Heart right ventricle (tissue), 16 donors: Measurements from ENCODE around the gene NLRP13. TPM values are rescaled to one million over a fixed set of nuclear protein-coding genes. Genes with fewer than 3 reads are reported as not detected.

ENCODE experiments used
- ATAC-seq, 8 donors: fragments of 200-7000 bp; cut with Tn5 transposase; one replicate each; pipeline ENCODE4 v1.9.1; 2020; ENCODE audit warnings: mild to moderate bottlenecking in 8 of 8, moderate library complexity in 8 of 8, moderate number of reproducible peaks in 1 of 8
- DNase-seq, 2 donors: peaks; one replicate each; pipeline ENCODE4 v3.0.0-alpha.2; 2020
- H3K27ac ChIP-seq, 10 donors: fragments of 200-600 bp; sonication (generic) in 2 of 10; one replicate each; pipeline versions ENCODE4 v1.5.0 to v1.8.0; 2020 to 2022; ENCODE audit warnings: mild to moderate bottlenecking in 3 of 10
- H3K27me3 ChIP-seq, 7 donors: fragments of 200-600 bp; one replicate each; pipeline ENCODE4 v1.8.0; 2021 to 2022; ENCODE audit warnings: mild to moderate bottlenecking in 2 of 7
- H3K36me3 ChIP-seq, 9 donors: fragments of 200-600 bp; sonication (generic) in 1 of 9; one replicate each; pipeline versions ENCODE4 v1.5.0 to v1.8.0; 2020 to 2022; ENCODE audit warnings: mild to moderate bottlenecking in 2 of 9
- H3K4me1 ChIP-seq, 9 donors: fragments of 200-600 bp; sonication (generic) in 1 of 9; one replicate each; pipeline versions ENCODE4 v1.5.0 to v1.8.0; 2020 to 2022; ENCODE audit warnings: mild to moderate bottlenecking in 4 of 9
- H3K4me3 ChIP-seq, 10 donors: fragments of 200-600 bp; sonication (generic) in 2 of 10; one replicate each; pipeline versions ENCODE4 v1.5.0 to v1.8.0; 2020 to 2022; ENCODE audit warnings: mild to moderate bottlenecking in 7 of 10, moderate library complexity in 2 of 10
- H3K9me3 ChIP-seq, 11 donors: fragments of 200-600 bp in 10 of 11; sonication (generic) in 2 of 11; one replicate each; pipeline versions ENCODE4 v1.5.0 to v1.8.0; 2013 to 2022; ENCODE audit warnings: mild to moderate bottlenecking in 2 of 11, control low read depth in 1 of 11, moderate library complexity in 1 of 11
- WGBS, 2 donors: extraction: QIAGEN DNeasy Blood & Tissue Kit; methylation state at CpG; one replicate each; pipeline ENCODE4 v1.1.7; 2013; ENCODE audit warnings: inconsistent platforms in 1 of 2; 5-methylcytosine and 5-hydroxymethylcytosine counted together
- intact Hi-C, 10 donors: fragments of 100-400 bp; cut with DNase I; formaldehyde crosslinking; loops; one replicate each; pipeline versions ENCODE4 v1.11.1 to v1.14.2; 2022
- polyA plus RNA-seq, 2 donors: library from polyadenylated mRNA; stranded (reverse); fragments of 200-250 nt; gene quantifications; one replicate each; pipeline ENCODE4 v1.2.3, GENCODE V29; 2013
- total RNA-seq, 10 donors: library from RNA; stranded (reverse); fragmentation: NEBNext Ultra II Directional in 3 of 10; extraction: Animal tissue kit (Norgen Biotek cat#: 25700) in 3 of 10; gene quantifications; one replicate each; pipeline versions ENCODE4 v1.2.1 to v1.2.4, GENCODE V29; 2021 to 2023
- TF ChIP-seq, protein P1 (sequence below), 9 donors: fragments of 200-600 bp; sonication (generic) in 2 of 9; IDR thresholded peaks; one replicate each; pipeline versions ENCODE4 v1.5.0 to v1.8.0; 2021 to 2022; ENCODE audit warnings: antibody characterized with exemption in 9 of 9, mild to moderate bottlenecking in 5 of 9, moderate library complexity in 1 of 9
- donor health status: Arrhythmogenic right ventricular cardiomyopathy.
- donor health status: ischemic (EF 13 %, LVEDD 7.1; RV severe dilation, severe dysfunction).
- donor health status: healthy with polysubstance abuse.
- donor health status: DM: no; HTN: yes; CAD: no.
- donor health status: DM: no; HTN: no; CAD: no.
- donor health status: ischemic (EF 25% LVEDD 6.9; RV normal size, moderate dysfunction).
- donor health status: ischemic (EF 25% LVEDD 5.7; RV mildly dilated, moderate dysfunction).
- donor health status: healthy.
- donor health status: DM: yes; HTN: yes; CAD: no.
- donor health status: Ischemic cardiomyopathy.
- donor health status: ischemic (EF 35%, LVEDD 5.7; RV mildly dilated, moderate dysfunction).
- donor health status: nonischemic (EF 11% LVEDD 7.7; RV severe dilation, severe dysfunction).
- donor health status: DM: yes; HTN: yes; CAD: no.
- donor health status: PGD.
- donor health status: ischemic (EF 29% LVEDD 5.4; RV normal size, mild dysfunction).
- donor health status: nonischemic (EF 23%, LVEDD 6.1; RV moderate dilation, normal function).

The NLRP13 gene
- total and polyA plus RNA-seq, 12 donors = not detected

DNA sequence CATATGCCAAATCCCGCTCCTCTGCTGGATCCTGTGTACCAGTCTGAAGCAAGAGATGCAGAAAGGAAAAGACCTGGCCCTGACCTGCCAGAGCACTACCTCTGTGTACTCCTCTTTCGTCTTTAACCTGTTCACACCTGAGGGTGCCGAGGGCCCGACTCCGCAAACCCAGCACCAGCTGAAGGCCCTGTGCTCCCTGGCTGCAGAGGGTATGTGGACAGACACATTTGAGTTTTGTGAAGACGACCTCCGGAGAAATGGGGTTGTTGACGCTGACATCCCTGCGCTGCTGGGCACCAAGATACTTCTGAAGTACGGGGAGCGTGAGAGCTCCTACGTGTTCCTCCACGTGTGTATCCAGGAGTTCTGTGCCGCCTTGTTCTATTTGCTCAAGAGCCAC is 73.7 kb downstream of the NLRP13 start:
- intact Hi-C loops = no loop called here
- TF ChIP-seq, protein P1, sequence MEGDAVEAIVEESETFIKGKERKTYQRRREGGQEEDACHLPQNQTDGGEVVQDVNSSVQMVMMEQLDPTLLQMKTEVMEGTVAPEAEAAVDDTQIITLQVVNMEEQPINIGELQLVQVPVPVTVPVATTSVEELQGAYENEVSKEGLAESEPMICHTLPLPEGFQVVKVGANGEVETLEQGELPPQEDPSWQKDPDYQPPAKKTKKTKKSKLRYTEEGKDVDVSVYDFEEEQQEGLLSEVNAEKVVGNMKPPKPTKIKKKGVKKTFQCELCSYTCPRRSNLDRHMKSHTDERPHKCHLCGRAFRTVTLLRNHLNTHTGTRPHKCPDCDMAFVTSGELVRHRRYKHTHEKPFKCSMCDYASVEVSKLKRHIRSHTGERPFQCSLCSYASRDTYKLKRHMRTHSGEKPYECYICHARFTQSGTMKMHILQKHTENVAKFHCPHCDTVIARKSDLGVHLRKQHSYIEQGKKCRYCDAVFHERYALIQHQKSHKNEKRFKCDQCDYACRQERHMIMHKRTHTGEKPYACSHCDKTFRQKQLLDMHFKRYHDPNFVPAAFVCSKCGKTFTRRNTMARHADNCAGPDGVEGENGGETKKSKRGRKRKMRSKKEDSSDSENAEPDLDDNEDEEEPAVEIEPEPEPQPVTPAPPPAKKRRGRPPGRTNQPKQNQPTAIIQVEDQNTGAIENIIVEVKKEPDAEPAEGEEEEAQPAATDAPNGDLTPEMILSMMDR (IDR thresholded peaks at IDR 0.05) = no peak
- H3K27ac ChIP-seq = no peak overlapping the region
- DNase-seq = no peak
- no peaks in the 10 kb centered on the region for H3K36me3 ChIP-seq
- peaks cover 0 to 51% (median 0%) of the 10 kb centered on the region in 11 donors for H3K9me3 ChIP-seq
- no peak overlapping the region for H3K4me3 ChIP-seq
- ATAC-seq = no peak
- no peaks in the 10 kb centered on the region for H3K27me3 ChIP-seq
- H3K4me1 ChIP-seq = no peaks in the 10 kb centered on the region
- 91% methylated on average over 14 of the region's 14 CpGs for WGBS, 2 donors

DNA sequence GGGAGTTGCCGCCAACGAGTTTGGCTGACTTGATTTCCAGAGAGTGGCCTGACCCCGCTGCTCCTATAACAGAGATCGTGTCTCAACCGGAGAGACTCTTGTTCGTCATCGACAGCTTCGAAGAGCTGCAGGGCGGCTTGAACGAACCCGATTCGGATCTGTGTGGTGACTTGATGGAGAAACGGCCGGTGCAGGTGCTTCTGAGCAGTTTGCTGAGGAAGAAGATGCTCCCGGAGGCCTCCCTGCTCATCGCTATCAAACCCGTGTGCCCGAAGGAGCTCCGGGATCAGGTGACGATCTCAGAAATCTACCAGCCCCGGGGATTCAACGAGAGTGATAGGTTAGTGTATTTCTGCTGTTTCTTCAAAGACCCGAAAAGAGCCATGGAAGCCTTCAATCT is 74.2 kb downstream of the NLRP13 start:
- 88 to 90% methylated on average over 23 of the region's 23 CpGs for WGBS, 2 donors
- TF ChIP-seq, protein P1 (IDR thresholded peaks at IDR 0.05) = no peak
- H3K4me1 ChIP-seq = no peaks in the 10 kb centered on the region
- H3K36me3 ChIP-seq = no peaks in the 10 kb centered on the region
- ATAC-seq = no peak
- H3K27ac ChIP-seq = no peak overlapping the region
- peaks cover 0 to 50% (median 0%) of the 10 kb centered on the region in 11 donors for H3K9me3 ChIP-seq
- DNase-seq = no peak
- H3K4me3 ChIP-seq = no peak overlapping the region
- intact Hi-C loops = no loop called here
- H3K27me3 ChIP-seq = no peaks in the 10 kb centered on the region

DNA sequence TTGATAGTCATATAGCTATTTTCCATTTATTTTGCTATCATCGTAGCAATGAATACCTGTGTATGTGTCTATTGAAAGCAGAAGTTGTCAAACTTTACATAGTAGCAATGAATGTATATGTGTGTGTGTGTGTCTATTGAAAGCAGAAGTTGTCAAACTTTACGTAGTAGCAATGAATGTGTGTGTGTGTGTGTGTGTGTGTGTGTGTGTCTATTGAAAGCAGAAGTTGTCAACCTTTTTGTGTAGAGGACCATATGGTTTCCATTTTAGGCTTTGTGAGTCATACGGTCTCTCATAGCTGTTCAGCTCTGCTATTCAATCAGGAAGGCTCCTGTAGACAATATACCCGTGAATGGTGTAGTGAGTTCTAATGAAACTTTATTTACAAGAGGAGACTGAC is 75.0 kb downstream of the NLRP13 start:
- no peaks in the 10 kb centered on the region for H3K36me3 ChIP-seq
- ATAC-seq (no peak), DNase-seq (no peak)
- intact Hi-C loops = no loop called here
- peaks cover 0 to 52% (median 0%) of the 10 kb centered on the region in 11 donors for H3K9me3 ChIP-seq
- WGBS, 2 donors = 71% methylated on average over 4 of the region's 4 CpGs
- no peak overlapping the region for H3K27ac ChIP-seq
- H3K27me3 ChIP-seq = no peaks in the 10 kb centered on the region
- TF ChIP-seq, protein P1 (IDR thresholded peaks at IDR 0.05) = no peak
- no peaks in the 10 kb centered on the region for H3K4me1 ChIP-seq
- H3K4me3 ChIP-seq = no peak overlapping the region

DNA sequence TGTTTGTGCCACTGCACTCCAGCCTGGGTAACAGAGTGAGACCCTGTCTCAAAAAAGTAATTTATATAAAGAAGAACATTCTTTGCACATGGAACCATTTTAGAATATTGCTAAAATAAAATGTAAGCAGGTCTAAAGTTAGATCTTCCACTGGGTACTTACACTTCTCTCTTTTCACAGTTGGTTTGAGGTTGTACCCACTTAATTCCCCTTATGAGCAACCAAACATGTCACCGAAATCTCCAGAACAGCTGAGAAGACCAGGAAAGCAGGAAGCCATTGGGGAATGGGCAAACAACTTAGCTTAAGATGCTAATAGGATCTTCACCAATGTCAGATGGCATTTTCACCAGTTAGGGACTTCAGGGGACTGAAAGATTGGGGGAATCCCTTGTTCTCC is 77.0 kb downstream of the NLRP13 start:
- DNase-seq = no peak
- H3K4me3 ChIP-seq = no peak overlapping the region
- TF ChIP-seq, protein P1 (IDR thresholded peaks at IDR 0.05) = no peak
- WGBS, 2 donors = 63 to 76% methylated on average over 1 of the region's 1 CpG
- H3K4me1 ChIP-seq = no peaks in the 10 kb centered on the region
- peaks cover 0 to 46% (median 0%) of the 10 kb centered on the region in 11 donors for H3K9me3 ChIP-seq
- no peak for ATAC-seq
- no peaks in the 10 kb centered on the region for H3K27me3 ChIP-seq
- no peaks in the 10 kb centered on the region for H3K36me3 ChIP-seq
- intact Hi-C loops = no loop called here
- no peak overlapping the region for H3K27ac ChIP-seq

Other genes starting within 250 kb of the NLRP13 start
- not detected for gene NLRP9, start 193.9 kb downstream of the NLRP13 start, total RNA-seq
- not detected for gene NLRP9, start 193.9 kb downstream of the NLRP13 start, polyA plus RNA-seq
- under 1 TPM in 1 of 10 donors, not detected in 9; 0.30 TPM for gene RFPL4A, start 173.2 kb downstream of the NLRP13 start, total RNA-seq
- gene RFPL4A, start 173.2 kb downstream of the NLRP13 start, polyA plus RNA-seq = not detected
- not detected for gene RFPL4AL1, start 163.2 kb downstream of the NLRP13 start, total RNA-seq
- not detected for gene RFPL4AL1, start 163.2 kb downstream of the NLRP13 start, polyA plus RNA-seq
- not detected for gene NLRP11, start 100.3 kb downstream of the NLRP13 start, total RNA-seq
- gene NLRP11, start 100.3 kb downstream of the NLRP13 start, polyA plus RNA-seq = not detected
- gene NLRP4, start 95.8 kb downstream of the NLRP13 start, total RNA-seq = not detected
- not detected for gene NLRP4, start 95.8 kb downstream of the NLRP13 start, polyA plus RNA-seq
- not detected for gene NLRP8, start 15.5 kb upstream of the NLRP13 start, total RNA-seq
- not detected for gene NLRP8, start 15.5 kb upstream of the NLRP13 start, polyA plus RNA-seq
- gene NLRP5, start 54.4 kb upstream of the NLRP13 start, total RNA-seq = not detected
- gene NLRP5, start 54.4 kb upstream of the NLRP13 start, polyA plus RNA-seq = not detected
- gene ZNF787, start 189.0 kb upstream of the NLRP13 start, total RNA-seq = 10 to 100 TPM; 18.5 to 47.2 (median 25.7) TPM
- 10 to 100 TPM; 42.3 to 42.8 TPM for gene ZNF787, start 189.0 kb upstream of the NLRP13 start, polyA plus RNA-seq
- gene ZNF444, start 209.0 kb upstream of the NLRP13 start, total RNA-seq = 10 to 100 TPM; 15.1 to 25.1 (median 22.2) TPM
- 10 to 100 TPM; 22.8 to 25.6 TPM for gene ZNF444, start 209.0 kb upstream of the NLRP13 start, polyA plus RNA-seq
- gene GALP, start 243.7 kb upstream of the NLRP13 start, total RNA-seq = not detected
- not detected for gene GALP, start 243.7 kb upstream of the NLRP13 start, polyA plus RNA-seq